RPMI7951 (cell line): ENCODE measurements around the gene POLR3GL. TPM values are rescaled to one million over a fixed set of nuclear protein-coding genes. Genes with fewer than 3 reads are reported as not detected.
"Not testable (repeated sequence)": the region's sequence is repeated elsewhere in the genome, so short reads cannot be mapped to it uniquely, and the experiment has no call there.

Experiments used
- DNase-seq: peaks from one replicate; pipeline ENCODE4 v3.0.0-alpha.2; 2012; ENCODE audit warnings: low read depth
- total RNA-seq: library from RNA; depleted of rRNA; stranded (reverse); fragments of >200 nt; shearing (Covaris generic); gene quantifications from 2 replicates; pipeline ENCODE4 v1.2.3, GENCODE V29; 2014; rRNA removed

Gene POLR3GL, protein sequence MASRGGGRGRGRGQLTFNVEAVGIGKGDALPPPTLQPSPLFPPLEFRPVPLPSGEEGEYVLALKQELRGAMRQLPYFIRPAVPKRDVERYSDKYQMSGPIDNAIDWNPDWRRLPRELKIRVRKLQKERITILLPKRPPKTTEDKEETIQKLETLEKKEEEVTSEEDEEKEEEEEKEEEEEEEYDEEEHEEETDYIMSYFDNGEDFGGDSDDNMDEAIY
- 16.5 and 17.1 TPM in 2 replicates for total RNA-seq

DNA sequence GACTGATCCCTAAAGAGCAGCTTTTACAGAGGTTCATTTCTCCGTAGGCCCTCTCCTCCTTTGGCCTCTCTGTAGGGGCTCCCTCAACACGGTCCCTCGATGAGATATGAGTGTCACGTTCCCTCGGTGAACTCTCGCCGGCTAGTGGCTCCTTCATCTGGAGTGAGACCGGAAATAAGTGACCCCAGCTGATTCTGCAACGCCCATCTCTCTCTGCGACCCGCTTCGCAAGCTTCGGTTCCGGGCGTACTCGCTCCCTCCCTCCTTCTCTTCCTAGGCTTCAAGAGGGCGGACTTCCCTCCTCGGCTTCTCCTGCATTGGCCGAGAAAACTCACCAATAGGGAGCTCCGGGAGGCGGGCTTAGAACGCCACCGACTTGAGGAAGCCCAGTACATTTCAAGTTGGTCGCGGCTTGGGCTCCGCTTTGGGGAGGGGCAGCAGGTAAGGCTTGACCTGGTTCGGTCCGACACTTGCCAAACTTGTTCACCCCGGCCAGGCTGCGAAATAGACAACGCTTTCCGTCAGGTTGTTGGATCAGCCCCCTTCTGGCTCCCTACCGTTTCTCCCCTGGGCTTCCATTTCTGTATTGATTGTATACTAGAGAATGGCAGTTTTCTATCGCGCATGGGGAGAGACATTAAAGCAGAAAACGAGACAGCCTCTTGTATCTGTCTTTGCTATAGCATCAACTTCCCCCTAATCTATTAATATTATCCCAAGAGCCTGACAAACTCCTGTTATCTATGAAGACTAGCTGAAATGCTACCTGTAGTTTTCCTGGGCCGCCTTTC, at the start of gene POLR3GL, which contains the start of gene ANKRD34A:
TSS of gene POLR3GL (plus strand) at position 363 of the 791 bp plus-strand sequence. CDS start 10,176 bp downstream, outside the sequence.
TSS of gene ANKRD34A (minus strand) at position 248 of the 791 bp plus-strand sequence. CDS start 2,816 bp downstream, outside the sequence.
- DNase-seq = peak; percentile 90

DNA sequence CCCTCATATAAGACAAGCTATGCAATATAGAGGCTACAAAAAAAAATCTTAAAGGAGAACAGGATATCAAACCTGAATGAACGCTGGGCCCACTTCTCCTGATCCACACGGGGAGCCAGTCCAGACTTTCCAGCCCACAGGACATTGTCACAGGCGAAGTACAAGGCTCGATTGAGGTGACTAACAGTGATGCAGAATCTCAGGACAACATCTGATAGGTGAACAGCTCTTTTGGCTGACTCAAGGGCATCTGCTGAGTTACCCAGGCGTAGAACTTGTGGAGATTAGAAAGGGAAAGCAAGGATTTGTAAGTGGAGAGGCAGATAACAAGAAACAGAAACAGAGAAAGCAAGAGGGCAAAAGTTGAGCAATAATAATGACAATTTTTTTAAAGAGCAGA, 47.7 kb upstream of the POLR3GL start:
- no peak for DNase-seq

DNA sequence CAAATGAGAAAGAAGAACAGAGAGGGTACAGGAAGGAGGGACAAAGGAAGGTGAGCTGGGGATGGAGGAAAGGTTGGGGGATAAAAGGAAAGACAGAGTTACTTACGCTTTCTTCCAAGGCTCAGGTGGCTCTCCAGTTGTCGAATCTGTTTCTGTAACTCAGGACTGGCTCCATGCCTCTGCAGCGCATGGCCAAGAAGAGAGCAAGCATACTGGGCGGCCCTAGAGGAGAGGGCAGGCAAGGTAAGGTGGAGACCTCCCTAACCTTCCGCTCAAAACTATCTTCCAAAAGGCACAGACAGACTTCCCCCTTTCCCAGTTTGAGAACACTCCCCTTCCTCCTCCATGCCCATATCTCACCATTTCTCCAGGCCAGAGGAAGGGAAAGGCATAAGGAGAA, 46.9 kb upstream of the POLR3GL start:
- DNase-seq = no peak

DNA sequence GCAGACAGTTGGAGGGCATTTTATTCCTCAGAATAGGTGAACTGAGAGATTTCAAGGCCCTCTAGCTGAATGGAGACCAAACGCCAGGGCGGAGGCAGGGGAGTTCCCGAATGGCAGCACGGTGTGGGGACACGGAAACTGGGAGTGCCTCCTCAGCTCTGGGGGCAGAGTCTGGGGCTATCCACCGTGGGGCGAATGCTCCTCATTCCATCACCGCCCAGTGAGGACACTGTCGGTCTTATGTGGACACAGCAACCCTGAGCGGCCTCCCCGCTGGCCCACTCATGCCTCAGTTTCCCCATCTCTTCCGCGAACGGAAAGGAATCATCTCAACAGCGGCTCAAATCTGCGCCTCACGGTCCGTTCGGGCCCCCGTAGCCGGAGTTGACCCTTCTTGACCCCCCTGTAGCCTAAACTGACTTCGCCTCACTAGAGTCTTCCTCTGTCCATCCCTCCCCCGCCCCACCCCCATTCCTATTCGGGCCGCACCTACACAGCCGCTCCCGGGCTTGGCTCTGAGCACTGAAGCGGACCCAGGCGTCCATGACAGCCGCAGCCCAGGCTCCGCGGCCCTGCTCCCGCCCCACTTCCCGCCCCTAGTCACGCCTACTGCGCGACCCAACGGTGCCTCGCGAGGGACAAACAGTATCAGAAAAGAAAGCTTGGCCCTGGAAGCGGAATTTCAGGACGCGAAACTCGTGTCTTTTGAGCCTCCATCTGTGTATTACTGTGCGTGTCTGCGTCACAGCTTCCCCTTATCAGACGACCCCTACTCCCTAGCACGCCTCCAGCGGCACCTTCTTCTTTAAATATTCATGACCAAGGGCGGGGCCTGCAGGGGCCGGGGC, 46.1 kb upstream of the POLR3GL start, which contains the start of gene PEX11B:
TSS of gene PEX11B (minus strand) at position 574 of the 848 bp plus-strand sequence. CDS start at position 545, 29 bp downstream.
- DNase-seq = peak; percentile 80

DNA sequence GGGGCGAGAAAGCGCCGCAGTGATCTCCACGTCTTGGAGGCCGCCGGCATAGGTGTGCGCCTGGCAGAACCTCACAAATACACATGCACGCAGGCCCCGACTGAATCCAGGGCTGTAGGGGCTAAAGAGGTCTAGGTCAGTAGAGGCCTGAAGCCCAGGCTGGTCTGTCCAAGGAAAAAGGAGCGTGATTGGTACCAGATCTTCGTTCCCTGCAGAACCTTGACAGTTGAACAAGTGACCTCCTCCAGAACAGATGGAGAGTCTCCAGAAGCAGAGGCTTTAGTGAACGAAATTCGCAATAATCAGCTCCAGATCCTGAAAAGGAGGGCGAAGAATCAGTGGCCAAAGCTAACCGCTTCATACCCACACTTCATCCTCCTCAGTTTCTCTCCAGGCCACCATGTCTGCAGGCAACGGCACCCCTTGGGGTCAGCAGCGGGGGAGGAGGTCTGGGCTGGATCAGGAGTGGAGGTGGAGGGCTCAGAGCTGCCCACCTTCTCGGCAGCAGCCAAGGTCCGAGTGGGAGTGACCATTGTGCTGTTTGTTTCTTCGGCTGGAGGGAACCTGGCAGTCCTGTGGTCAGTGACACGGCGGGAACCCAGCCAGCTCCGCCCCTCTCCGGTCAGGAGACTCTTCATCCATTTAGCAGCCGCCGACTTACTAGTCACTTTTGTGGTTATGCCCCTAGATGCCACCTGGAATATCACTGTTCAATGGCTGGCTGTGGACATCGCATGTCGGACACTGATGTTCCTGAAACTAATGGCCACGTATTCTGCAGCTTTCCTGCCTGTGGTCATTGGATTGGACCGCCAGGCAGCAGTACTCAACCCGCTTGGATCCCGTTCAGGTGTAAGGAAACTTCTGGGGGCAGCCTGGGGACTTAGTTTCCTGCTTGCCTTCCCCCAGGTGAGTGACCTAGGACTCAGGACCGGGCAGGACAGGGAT, 45.2 kb upstream of the POLR3GL start:
- peak; percentile 55 for DNase-seq

DNA sequence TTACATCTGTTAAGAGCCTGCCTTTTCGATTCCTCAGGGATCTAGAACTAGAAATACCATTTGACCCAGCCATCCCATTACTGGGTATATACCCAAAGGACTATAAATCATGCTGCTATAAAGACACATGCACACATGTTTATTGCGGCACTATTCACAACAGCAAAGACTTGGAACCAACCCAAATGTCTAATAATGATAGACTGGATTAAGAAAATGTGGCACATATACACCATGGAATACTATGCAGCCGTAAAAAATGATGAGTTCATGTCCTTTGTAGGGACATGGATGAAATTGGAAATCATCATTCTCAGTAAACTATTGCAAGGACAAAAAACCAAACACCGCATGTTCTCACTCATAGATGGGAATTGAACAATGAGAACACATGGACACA, 44.2 kb upstream of the POLR3GL start:
- DNase-seq = not testable (repeated sequence)

DNA sequence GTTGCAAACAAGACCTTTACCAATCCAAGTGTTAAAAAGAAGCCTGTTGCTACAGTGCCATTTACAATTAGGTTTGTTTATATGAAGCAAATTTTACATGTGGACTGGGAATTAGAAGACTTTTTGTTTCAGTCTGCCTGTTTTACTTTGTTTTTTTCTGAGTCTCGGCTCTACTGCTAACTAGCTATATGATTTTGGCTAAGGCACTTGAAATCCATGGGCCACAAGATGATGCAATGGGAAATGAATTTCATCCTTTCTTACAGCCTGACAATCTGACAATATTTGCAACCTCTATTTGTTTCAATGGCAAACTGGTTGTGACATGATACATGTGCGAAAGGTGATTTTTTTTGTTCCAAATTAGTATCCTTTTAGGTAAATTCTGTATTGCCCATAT, 42.2 kb upstream of the POLR3GL start:
- no peak for DNase-seq

DNA sequence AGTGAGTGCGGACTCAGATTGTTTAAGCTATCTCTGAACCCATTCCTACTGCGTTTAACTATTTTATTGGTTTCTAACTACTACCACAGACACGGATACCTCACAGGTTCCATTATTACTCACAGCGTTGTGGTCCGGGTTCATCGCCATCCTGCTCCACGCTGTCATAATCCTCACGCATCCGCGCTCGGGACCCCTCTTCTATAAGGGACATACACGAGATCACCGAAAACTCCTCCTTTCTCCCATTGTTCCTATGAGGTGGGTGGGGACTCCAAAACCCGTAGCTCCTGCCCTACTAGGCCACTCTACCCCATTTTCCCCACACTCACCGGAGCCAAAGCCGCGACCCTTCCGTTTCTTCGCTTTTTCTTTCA, 37.8 kb upstream of the POLR3GL start:
- no peak for DNase-seq

DNA sequence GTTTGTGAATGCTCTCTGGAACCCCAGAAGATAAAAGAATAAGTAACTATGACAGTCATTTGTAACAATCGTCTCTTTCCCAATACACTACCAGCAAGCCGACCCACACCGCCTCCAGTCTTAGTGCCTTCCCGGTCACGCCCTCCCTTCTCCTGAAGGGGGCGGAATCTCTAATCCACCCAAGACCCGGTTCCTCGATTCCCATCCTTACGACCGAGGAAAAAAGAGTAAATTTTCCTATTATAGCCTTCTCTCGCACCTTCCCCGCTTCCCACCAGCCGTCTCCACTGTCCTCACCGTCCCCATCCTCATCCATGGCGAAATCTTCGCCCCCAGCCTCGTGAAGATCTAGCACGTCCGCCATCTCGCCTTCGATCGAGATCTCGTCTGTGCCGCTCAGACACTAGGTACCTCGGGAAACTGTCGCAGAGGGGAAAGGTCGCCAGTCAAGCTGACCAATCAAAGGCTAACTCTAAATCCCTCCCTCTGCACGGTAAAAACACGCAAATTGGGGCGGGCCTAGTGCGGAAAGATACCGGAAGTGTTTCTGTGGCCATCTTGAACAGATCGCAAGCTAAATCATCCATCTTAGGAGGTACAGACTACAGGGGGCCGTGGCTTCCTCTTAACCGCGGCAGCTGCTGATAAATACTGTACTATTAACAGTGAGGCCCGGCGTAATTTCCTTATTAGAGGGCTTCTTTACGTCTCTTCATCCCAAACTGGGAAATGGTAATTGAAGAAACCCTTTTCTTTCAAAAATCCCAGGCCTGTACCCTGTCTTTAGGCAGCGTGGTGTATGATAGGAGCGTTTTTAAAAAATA, 37.2 kb upstream of the POLR3GL start, which contains the start of gene RBM8A:
TSS of gene RBM8A (minus strand) at position 422 of the 824 bp plus-strand sequence. CDS start at position 364, 58 bp downstream.
- peak; percentile 97 for DNase-seq

DNA sequence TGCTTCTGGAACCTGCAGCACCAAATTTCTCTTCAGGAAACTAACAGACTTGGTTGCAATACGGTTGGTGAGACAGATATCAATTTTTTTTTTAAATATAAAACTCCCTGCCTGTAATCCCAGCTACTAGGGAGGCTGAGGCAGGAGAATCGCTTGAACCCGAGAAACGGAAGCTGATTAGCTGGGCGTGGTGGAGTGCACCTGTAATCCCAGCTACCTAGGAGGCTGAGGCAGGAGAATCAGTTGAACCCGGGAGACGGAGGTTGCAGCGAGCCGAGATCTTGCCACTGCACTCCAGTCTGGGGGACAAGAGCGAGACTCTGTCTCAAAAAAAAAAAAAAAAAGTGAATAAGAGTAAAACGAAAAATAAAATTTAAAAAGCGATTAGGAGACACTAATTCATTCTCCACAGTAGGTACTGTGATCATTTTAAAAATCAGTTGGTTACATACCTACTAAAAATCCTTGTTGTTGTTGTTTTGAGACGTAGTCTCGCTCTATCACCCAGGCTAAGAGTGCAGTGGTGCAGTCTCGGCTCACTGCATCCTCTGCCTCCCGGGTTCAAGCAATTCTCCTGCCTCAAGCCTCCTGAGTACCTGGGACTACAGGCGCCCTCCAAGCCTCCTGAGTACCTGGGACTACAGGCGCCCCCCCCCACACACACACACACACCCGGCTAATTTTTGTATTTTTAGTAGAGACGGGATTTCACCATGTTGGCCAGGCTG, 36.4 kb upstream of the POLR3GL start:
- DNase-seq = no peak

DNA sequence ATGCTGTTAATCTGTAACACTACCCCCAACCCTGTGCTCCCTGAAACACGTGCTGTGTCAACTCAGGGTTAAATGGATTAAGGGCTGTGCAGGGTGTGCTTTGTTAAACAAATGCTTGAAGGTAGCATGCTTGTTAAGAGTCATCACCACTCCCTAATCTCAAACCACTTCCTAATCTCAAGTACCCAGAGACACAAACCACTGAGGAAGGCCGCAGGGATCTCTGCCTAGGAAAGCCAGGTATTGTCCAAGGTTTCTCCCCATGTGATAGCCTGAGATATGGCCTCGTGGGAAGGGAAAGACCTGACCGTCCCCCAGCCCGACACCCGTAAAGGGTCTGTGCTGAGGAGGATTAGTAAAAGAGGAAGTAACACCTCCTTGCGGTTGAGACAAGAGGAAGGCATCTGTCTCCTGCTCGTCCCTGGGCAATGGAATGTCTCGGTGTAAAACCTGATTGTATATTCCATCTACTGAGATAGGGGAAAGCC, 31.9 kb upstream of the POLR3GL start:
- not testable (repeated sequence) for DNase-seq

DNA sequence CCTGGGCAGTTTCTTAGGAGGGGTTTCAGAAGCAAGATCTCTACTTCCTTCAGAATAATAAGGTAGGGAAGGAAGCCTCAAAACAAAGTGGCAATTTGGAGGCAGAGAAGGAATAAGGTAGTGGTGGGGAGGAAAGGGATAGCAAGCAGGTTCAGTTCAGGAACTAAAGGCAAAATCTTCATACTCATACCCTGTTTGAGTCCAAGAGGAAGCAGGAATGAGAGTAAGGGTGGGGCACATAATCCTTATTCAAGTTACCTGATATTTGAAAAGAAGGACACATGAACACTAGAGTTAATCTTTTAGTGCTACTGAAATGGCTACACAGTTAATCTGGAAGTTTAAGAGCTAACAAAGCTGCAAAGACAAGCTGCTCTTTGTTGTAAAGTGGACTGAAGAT, 28.8 kb upstream of the POLR3GL start:
- DNase-seq = no peak

DNA sequence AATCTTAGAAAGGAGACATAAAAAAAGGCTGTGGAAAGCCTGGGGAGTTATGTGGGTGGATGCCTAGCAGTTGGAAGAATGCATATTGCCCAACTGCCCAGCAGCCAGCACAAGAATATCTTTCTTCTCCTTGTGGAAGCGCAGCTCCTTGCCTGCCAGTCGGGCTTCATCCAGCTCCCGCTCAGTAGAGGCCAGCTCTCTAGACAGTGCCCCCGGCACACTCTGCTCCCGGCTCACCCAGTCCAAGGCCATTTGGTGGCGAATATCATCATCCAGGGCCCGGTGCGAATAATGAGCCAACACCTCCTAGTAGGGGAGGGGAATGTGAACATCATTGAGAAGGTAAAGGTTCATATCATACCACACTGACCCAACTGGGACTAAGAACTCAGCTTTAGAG, 28.2 kb upstream of the POLR3GL start:
- DNase-seq = no peak

DNA sequence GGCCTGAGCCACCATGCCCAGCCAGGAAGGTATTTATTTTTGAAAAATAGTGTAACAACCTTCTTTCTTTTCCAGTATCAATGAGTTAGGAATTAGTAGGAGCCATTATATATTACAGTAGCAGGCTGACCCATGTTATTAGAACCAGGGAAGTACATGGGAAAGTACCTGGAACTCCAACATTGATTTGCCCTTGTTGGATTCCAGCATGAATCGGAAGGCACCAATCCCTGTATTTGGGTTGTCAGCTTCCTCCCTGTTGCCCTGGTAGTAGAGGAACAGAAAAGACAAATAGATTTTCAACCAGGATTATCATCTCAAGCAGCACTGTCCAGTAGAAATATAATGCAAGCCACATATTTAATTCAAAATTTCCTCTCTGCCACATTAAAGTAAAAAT, 27.1 kb upstream of the POLR3GL start:
- DNase-seq = no peak

DNA sequence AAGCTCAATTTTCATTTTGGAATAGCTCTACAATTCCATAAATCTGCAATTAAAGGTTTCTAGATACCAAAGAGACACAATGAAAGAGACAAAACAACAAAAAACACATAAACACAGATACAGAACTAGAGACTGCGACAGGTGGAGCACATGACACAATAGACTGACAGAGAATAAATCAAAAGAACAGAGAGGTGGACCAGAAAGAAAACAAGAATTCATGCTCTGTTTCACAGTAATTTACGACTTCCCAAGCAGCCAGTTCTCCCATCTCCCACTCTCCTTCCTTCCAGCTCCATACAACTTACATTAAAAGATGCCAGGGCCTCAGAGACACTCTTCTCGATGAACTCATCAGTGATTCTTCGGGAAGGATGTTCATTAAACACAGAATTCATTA, 22.1 kb upstream of the POLR3GL start:
- DNase-seq = no peak

DNA sequence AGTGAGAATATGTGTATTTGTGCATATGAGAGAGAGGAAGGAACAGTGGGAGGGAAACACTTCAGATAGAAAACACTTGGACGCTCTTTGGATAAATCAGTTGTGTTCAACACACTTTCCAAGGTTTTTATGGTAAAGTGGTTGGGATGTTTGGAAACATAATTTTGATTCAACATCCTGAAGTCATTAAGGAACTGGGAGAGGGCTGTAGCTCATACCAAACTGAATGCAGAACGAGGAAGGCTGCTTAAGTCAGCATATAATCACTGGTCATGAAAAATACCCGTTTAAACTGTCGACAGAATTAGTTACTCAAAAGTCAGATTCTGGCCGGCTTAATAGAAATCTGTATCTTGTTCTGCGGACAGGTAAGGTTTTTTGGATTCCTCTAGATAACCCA, 21.6 kb upstream of the POLR3GL start:
- no peak for DNase-seq

DNA sequence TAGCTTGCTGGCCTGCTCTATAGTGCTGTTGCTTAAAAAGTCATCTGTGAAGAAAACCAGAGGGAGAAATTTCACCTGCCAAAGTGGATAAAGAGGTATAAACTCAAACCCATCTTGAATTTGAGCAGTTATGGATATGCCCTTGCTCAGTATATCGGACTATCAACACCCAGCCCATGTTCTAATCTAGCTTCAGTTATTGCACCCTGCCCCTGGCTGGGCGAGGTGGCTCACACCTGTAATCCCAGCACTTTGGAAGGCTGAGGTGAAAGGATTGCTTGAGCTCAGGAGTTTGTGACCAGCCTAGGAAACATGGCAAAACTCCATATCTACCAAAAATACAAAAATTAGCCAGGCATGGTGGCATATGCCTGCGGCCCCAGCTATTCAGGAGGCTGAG, 20.0 kb upstream of the POLR3GL start:
- no peak for DNase-seq

DNA sequence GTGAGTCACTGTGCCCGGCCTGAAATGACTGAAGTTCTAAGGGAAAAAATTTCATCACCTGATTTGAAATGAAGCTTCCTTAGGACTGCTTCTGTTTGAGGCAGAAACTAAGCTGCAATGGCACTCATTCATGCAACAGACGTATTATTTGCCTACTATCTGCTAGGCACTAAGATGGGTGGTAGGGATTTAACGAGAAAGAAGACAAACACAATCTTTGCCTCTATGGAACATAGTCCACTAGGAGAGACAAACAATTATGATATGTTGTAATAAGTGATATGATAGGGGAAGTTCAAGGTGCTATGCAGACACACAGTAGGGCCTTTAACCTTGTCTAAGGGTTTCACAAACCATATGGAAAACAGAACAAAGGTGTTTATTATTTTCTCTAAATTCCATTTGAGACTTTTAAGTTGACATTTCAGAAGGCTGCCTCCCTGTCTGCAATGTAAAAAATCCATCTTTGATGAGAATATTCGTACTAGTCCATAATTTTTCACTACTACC, 18.0 kb upstream of the POLR3GL start:
- DNase-seq = no peak

DNA sequence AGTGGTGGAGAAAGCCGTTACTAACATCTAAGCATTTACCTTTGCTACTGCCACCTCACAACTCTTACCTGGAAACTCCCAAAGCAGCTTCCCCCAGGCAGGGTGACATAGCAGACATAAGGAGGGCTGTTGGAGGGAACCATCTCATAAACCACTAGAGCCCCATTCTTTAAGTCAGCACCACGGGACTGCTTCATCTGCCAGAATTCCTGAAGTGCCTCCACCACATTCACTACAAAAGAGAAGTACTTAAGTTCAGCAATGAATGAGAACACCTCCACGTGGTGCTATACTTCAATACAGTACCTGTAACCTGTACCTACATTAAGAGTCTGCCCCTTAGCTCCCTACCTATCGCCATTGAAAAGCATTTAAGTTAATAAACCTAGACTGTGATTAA, 16.9 kb upstream of the POLR3GL start:
- DNase-seq = no peak
